Mammary epithelial cell (primary cell): ENCODE measurements around the gene TLR6.

Experiments used
- CTCF ChIP-seq, 2 donors: IDR thresholded peaks in 1 of 2; conservative IDR thresholded peaks in 1 of 2; 2 replicates each; pipeline ENCODE4 v1.5.1; 2011 to 2012; ENCODE audit warnings: inconsistent platforms in 2 of 2, low read length in 2 of 2, mild to moderate bottlenecking in 2 of 2, control low read depth in 1 of 2, low read depth in 1 of 2; ENCODE audit not compliant: insufficient read depth in 1 of 2; ENCODE audit errors: extremely low read depth in 1 of 2
- EZH2 ChIP-seq: IDR thresholded peaks from 2 replicates; pipeline ENCODE4 v1.6.1; 2012; ENCODE audit warnings: low read length, inconsistent platforms, borderline replicate concordance

GRCh38 chr4:38781854-38782261 lies 74.8 kb downstream of the TLR6 start:
- TF ChIP-seq EZH2 (no peak), CTCF (conservative IDR thresholded peaks at IDR 0.05 in 1 of 2, IDR thresholded peaks at IDR 0.05 in 1 of 2; ENCODE audit: extremely low read depth in 1 of 2, insufficient read depth in 1 of 2, low read depth in 1 of 2, low read length in 2 of 2) (no peak)
